Stimulated activated CD4-positive, alpha-beta T cell treated with anti-CD3 and anti-CD28 coated beads, Interleukin-15, amount 100 ng/mL, for 1 hour (primary cell): Measurements from ENCODE around the gene TMX1.

ENCODE experiments used
- DNase-seq, 2 donors: peaks; one replicate each; pipeline ENCODE4 v3.0.0-alpha.2; 2020; ENCODE audit warnings: low read depth in 1 of 2, low spot score in 1 of 2

The TMX1 gene

GRCh38 chr14:51293149-51293911 lies 53.3 kb downstream of the TMX1 start:
- no peak for DNase-seq

- DNase-seq = no peak
These were observed 53.9 kb downstream of the TMX1 start for GRCh38 chr14:51293912-51294389.

GRCh38 chr14:51294951-51295525 lies 55.0 kb downstream of the TMX1 start:
- no peak for DNase-seq

GRCh38 chr14:51295646-51296263 lies 55.7 kb downstream of the TMX1 start:
- DNase-seq = no peak

GRCh38 chr14:51297066-51297465 lies 57.0 kb downstream of the TMX1 start:
- DNase-seq = no peak

GRCh38 chr14:51298895-51299294 lies 58.8 kb downstream of the TMX1 start:
- DNase-seq = no peak

GRCh38 chr14:51302295-51303030 lies 62.4 kb downstream of the TMX1 start:
- no peak for DNase-seq

- DNase-seq = no peak
These were observed 64.4 kb downstream of the TMX1 start for GRCh38 chr14:51304438-51304837.

GRCh38 chr14:51304941-51305340 lies 64.9 kb downstream of the TMX1 start:
- DNase-seq = no peak

- DNase-seq = no peak
These were observed 65.7 kb downstream of the TMX1 start for GRCh38 chr14:51305751-51306150.
